H9 (cell line): ENCODE results near the gene RAP1GAP2. TPM values are rescaled to one million over a fixed set of nuclear protein-coding genes. Genes with fewer than 3 reads are reported as not detected.

Experiments used
- DNase-seq: peaks from one replicate; pipeline ENCODE4 v3.0.0-alpha.2; 2017
- H2AFZ ChIP-seq: one replicate; pipeline ENCODE4 v1.6.1; 2013; ENCODE audit warnings: mild to moderate bottlenecking, low read length, control low read depth, moderate library complexity
- H2AK5ac ChIP-seq: 2 replicates; pipeline ENCODE4 v1.6.1; 2013; ENCODE audit warnings: low read length, control low read depth, mixed read lengths; ENCODE audit not compliant: insufficient read length
- H2BK120ac ChIP-seq: one replicate; pipeline ENCODE4 v1.6.1; 2013; ENCODE audit warnings: low read depth, mild to moderate bottlenecking, low read length, control low read depth, inconsistent platforms; ENCODE audit not compliant: poor library complexity, severe bottlenecking
- H2BK12ac ChIP-seq: 2 replicates; pipeline ENCODE4 v1.6.1; 2013; ENCODE audit warnings: low read length, control low read depth, mixed read lengths, low read depth; ENCODE audit not compliant: insufficient read length
- H2BK15ac ChIP-seq: 2 replicates; pipeline ENCODE4 v1.6.1; 2013; ENCODE audit warnings: low read depth, low read length, control low read depth
- H2BK20ac ChIP-seq: one replicate; pipeline ENCODE4 v1.6.1; 2013; ENCODE audit warnings: low read depth, mild to moderate bottlenecking, low read length, control low read depth, inconsistent platforms; ENCODE audit not compliant: poor library complexity, severe bottlenecking
- H2BK5ac ChIP-seq: 2 replicates; pipeline ENCODE4 v1.6.1; 2013; ENCODE audit warnings: low read length, control low read depth, mixed read lengths; ENCODE audit not compliant: insufficient read length
- H3K14ac ChIP-seq: 2 replicates; pipeline ENCODE4 v1.6.1; 2013; ENCODE audit warnings: low read length, control low read depth; ENCODE audit not compliant: insufficient read depth
- H3K18ac ChIP-seq: 2 replicates; pipeline ENCODE4 v1.6.1; 2013; ENCODE audit warnings: low read depth, mild to moderate bottlenecking, mixed read lengths, low read length, control low read depth; ENCODE audit not compliant: insufficient read length
- H3K23ac ChIP-seq: 2 replicates; pipeline ENCODE4 v1.6.1; 2013; ENCODE audit warnings: low read length, control low read depth, mixed read lengths, low read depth; ENCODE audit not compliant: insufficient read length
- H3K23me2 ChIP-seq: 2 replicates; pipeline ENCODE4 v1.6.1; 2013; ENCODE audit warnings: low read depth, mild to moderate bottlenecking, mixed read lengths, low read length, control low read depth; ENCODE audit not compliant: insufficient read length, poor library complexity, severe bottlenecking
- H3K27ac ChIP-seq: 2 replicates; pipeline ENCODE4 v1.5.1; 2013; ENCODE audit warnings: low read length, control low read depth, mixed read lengths, low read depth; ENCODE audit not compliant: insufficient read length
- H3K27me3 ChIP-seq: 2 replicates; pipeline ENCODE4 v1.6.1; 2013; ENCODE audit warnings: low read length, control low read depth, inconsistent platforms; ENCODE audit not compliant: insufficient read depth
- H3K4ac ChIP-seq: 2 replicates; pipeline ENCODE4 v1.6.1; 2013; ENCODE audit warnings: low read depth, mild to moderate bottlenecking, control low read depth, inconsistent platforms, low read length, moderate library complexity
- H3K4me1 ChIP-seq: 2 replicates; pipeline ENCODE4 v1.6.1; 2013; ENCODE audit warnings: low read length, control low read depth, inconsistent platforms; ENCODE audit not compliant: insufficient read depth
- H3K4me2 ChIP-seq: 2 replicates; pipeline ENCODE4 v1.6.1; 2013; ENCODE audit warnings: low read length, control low read depth, mixed read lengths; ENCODE audit not compliant: insufficient read length, insufficient read depth
- H3K56ac ChIP-seq: 2 replicates; pipeline ENCODE4 v1.6.1; 2013; ENCODE audit warnings: low read depth, mild to moderate bottlenecking, mixed read lengths, low read length, control low read depth; ENCODE audit not compliant: insufficient read length
- H3K79me1 ChIP-seq: 2 replicates; pipeline ENCODE4 v1.6.1; 2013; ENCODE audit warnings: low read depth, mild to moderate bottlenecking, moderate library complexity, low read length, control low read depth, inconsistent platforms; ENCODE audit not compliant: insufficient read depth, poor library complexity, severe bottlenecking
- H3K79me2 ChIP-seq: 2 replicates; pipeline ENCODE4 v1.6.1; 2013; ENCODE audit warnings: low read length, control low read depth, inconsistent platforms; ENCODE audit not compliant: insufficient read depth
- H3K9ac ChIP-seq: 2 replicates; pipeline ENCODE4 v1.6.1; 2013; ENCODE audit warnings: low read length, control low read depth, mixed read lengths; ENCODE audit not compliant: insufficient read length; ENCODE audit errors: extremely low read depth
- H3K9me3 ChIP-seq: one replicate; pipeline ENCODE4 v1.6.1; 2013; ENCODE audit warnings: low read depth, low read length, inconsistent platforms; ENCODE audit not compliant: control insufficient read depth
- H3T11ph ChIP-seq: one replicate; pipeline ENCODE4 v1.6.1; 2013; ENCODE audit warnings: mild to moderate bottlenecking, low read length, control low read depth, inconsistent platforms
- H4K20me1 ChIP-seq: one replicate; pipeline ENCODE4 v1.6.1; 2013; ENCODE audit not compliant: control insufficient read depth, insufficient read length, insufficient read depth
- H4K5ac ChIP-seq: 2 replicates; pipeline ENCODE4 v1.6.1; 2013; ENCODE audit warnings: low read depth, mild to moderate bottlenecking, mixed read lengths, low read length, control low read depth; ENCODE audit not compliant: insufficient read length
- H4K8ac ChIP-seq: replicated peaks from 2 replicates; pipeline ENCODE4 v1.6.1; 2013; ENCODE audit warnings: low read length, control low read depth, mixed read lengths, low read depth; ENCODE audit not compliant: insufficient read length
- H4K91ac ChIP-seq: 2 replicates; pipeline ENCODE4 v1.6.1; 2013; ENCODE audit warnings: low read depth, mild to moderate bottlenecking, moderate library complexity, mixed read lengths, low read length, control low read depth; ENCODE audit not compliant: insufficient read length
- H3K27ac Mint-ChIP-seq, 3 experiments: 2 replicates in 2 of 3; 3 replicates in 1 of 3; pipeline ENCODE4 v1.8.0; 2020 to 2021; ENCODE audit warnings: mixed read lengths in 3 of 3, mild to moderate bottlenecking in 1 of 3, moderate library complexity in 1 of 3
- H3K27me3 Mint-ChIP-seq: 2 replicates; pipeline ENCODE4 v1.8.0; 2021; ENCODE audit warnings: low read depth, mild to moderate bottlenecking, moderate library complexity, mixed read lengths
- H3K36me3 Mint-ChIP-seq, 3 experiments: 2 replicates in 2 of 3; 3 replicates in 1 of 3; pipeline ENCODE4 v1.8.0; 2020 to 2021; ENCODE audit warnings: low read depth in 3 of 3, mixed read lengths in 3 of 3; ENCODE audit not compliant: insufficient read depth in 1 of 3
- H3K4me1 Mint-ChIP-seq, 2 experiments: 2 replicates each; pipeline ENCODE4 v1.8.0; 2020; ENCODE audit warnings: mixed read lengths in 2 of 2
- H3K4me3 Mint-ChIP-seq, 2 experiments: 2 replicates in 1 of 2; 3 replicates in 1 of 2; pipeline ENCODE4 v1.8.0; 2020 to 2021; ENCODE audit warnings: mild to moderate bottlenecking in 2 of 2, mixed read lengths in 2 of 2, moderate library complexity in 1 of 2
- H3K9me3 Mint-ChIP-seq, 2 experiments: 2 replicates in 1 of 2; 3 replicates in 1 of 2; pipeline ENCODE4 v1.8.0; 2020; ENCODE audit warnings: mild to moderate bottlenecking in 2 of 2, mixed read lengths in 2 of 2, moderate library complexity in 1 of 2
- whole genome bisulfite sequencing: extraction: QIAGEN DNeasy Blood & Tissue Kit; methylation state at CpG from one replicate; pipeline ENCODE4 v1.1.7; 2013; ENCODE audit warnings: missing lambda C conversion rate, low lambda C conversion rate, mixed read lengths; ENCODE audit not compliant: insufficient read length; ENCODE audit errors: extremely low coverage; 5-methylcytosine and 5-hydroxymethylcytosine counted together
- total RNA-seq: library from RNA; stranded (reverse); gene quantifications from 2 replicates; pipeline ENCODE4 v1.2.1, GENCODE V29; 2021
- TF ChIP-seq, protein P1 (sequence below): fragments of 200-600 bp; sonication (generic); conservative IDR thresholded peaks from 3 replicates; pipeline ENCODE4 v1.8.0; 2021; ENCODE audit warnings: antibody characterized with exemption, mild to moderate bottlenecking

RAP1GAP2 gene
- total RNA-seq, 1 experiment from 2014 or later: 33.8 TPM

DNA sequence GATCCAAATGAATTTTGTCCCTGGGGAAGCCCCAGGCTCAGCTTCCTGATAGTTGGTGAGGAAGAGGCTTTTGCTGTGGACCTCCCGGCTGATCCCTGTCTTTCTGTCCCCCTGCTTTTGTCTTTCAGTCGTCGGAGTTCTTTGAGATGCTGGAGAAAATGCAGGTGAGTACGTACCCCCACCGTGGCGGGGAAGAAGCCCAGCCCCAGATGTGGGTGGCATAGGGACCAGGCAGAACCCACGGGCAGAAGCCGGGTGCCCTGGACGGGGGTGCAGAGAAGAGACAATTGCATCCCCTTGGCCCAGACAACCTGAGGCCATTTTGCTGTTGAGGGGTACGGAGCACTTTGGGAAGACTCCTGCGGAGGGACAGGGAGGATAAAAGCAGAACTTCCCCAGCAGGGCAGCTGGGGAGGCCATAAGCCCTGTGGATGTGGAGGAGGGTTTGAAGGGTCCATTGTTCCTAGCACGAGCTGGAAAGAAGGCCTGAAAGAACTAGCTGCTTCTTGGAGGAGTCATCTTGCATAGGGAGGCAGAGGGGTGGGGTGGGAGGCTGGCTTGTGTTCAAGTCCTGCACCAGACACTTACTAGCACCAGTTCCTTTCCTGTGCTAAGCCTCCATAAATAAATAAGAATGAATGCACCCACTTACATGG, 161.5 kb downstream of the RAP1GAP2 start:
- no peaks in the 10 kb centered on the region; a peak in 1 of 5 replicates for H3K9me3 Mint-ChIP-seq
- Histone ChIP-seq H2AK5ac (no peak overlapping the region), H3K27ac (no peak overlapping the region), H4K20me1 (no peaks in the 10 kb centered on the region), H3K4ac (no peak overlapping the region), H3K79me1 (no peaks in the 10 kb centered on the region), H2BK12ac (no peak overlapping the region), H3K9me3 (no peaks in the 10 kb centered on the region), H2BK5ac (no peak overlapping the region), H3K27me3 (no peaks in the 10 kb centered on the region), H4K8ac (no peak overlapping the region), H3K23me2 (no peaks in the 10 kb centered on the region), H3K79me2 (0 out of 2 replicates have a peak, but pooled peaks cover 3% of the 10 kb centered on the region), H2AFZ (no peak overlapping the region), H2BK15ac (no peak overlapping the region), H3K9ac (no peak overlapping the region), H2BK20ac (no peak overlapping the region), H4K91ac (no peak overlapping the region), H3K56ac (no peak overlapping the region), H3K18ac (peak overlapping the region; percentile 24), H3K23ac (no peak overlapping the region), H3T11ph (no peak overlapping the region), H4K5ac (no peak overlapping the region), H3K14ac (peak overlapping the region; percentile 48; the same call in 1 of the 2 replicates), H2BK120ac (no peak overlapping the region), H3K4me1 (peaks cover 3% of the 10 kb centered on the region; the same call in 1 of the 2 replicates), H3K4me2 (no peak overlapping the region)
- no CpG with 5 or more reads among the region's 12 CpGs for WGBS
- H3K27ac Mint-ChIP-seq: peak overlapping the region; percentile 40 to 88 (median 85); a peak in 5 of 7 replicates
- DNase-seq: peak; percentile 27
- no peaks in the 10 kb centered on the region for H3K27me3 Mint-ChIP-seq
- H3K36me3 Mint-ChIP-seq: peaks cover 0 to 2% (median 0%) of the 10 kb centered on the region in 3 experiments; a peak in 1 of 7 replicates
- peaks cover 44 to 47% of the 10 kb centered on the region in 2 experiments for H3K4me1 Mint-ChIP-seq
- TF ChIP-seq, protein P1, sequence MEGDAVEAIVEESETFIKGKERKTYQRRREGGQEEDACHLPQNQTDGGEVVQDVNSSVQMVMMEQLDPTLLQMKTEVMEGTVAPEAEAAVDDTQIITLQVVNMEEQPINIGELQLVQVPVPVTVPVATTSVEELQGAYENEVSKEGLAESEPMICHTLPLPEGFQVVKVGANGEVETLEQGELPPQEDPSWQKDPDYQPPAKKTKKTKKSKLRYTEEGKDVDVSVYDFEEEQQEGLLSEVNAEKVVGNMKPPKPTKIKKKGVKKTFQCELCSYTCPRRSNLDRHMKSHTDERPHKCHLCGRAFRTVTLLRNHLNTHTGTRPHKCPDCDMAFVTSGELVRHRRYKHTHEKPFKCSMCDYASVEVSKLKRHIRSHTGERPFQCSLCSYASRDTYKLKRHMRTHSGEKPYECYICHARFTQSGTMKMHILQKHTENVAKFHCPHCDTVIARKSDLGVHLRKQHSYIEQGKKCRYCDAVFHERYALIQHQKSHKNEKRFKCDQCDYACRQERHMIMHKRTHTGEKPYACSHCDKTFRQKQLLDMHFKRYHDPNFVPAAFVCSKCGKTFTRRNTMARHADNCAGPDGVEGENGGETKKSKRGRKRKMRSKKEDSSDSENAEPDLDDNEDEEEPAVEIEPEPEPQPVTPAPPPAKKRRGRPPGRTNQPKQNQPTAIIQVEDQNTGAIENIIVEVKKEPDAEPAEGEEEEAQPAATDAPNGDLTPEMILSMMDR: no peak
- no peak overlapping the region for H3K4me3 Mint-ChIP-seq
